AG09319 (cell line): Measurements from ENCODE around the gene UTRN.

Experiments
- DNase-seq: peaks from one replicate; pipeline ENCODE4 v3.0.0-alpha.2; 2010; ENCODE audit warnings: low read depth; ENCODE audit errors: extremely low read depth
- TF ChIP-seq, protein P1 (sequence below): IDR thresholded peaks from 2 replicates; pipeline ENCODE4 v1.5.1; 2011; ENCODE audit warnings: low read depth, mild to moderate bottlenecking, inconsistent platforms, low read length, moderate library complexity

UTRN gene

DNA sequence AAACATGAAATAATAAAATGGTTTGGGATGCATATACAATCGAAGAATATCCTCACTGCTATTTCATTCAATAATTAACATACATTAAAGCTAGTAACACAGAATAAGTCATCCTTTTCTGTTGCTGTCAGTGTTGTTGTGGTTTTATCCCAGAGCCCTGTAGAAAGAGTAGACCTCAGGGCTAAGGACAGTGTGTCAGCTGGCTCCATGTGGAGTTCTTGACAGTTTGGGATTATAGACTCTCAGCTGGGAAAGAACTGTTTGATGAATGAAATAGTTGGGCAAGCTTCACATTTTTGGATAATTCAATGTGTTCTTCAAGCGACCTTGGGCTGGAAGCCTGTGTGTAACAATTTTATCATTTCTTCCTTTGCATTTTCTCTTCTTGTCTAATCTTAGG, 10.1 kb downstream of the UTRN start:
- DNase-seq, result no peak

DNA sequence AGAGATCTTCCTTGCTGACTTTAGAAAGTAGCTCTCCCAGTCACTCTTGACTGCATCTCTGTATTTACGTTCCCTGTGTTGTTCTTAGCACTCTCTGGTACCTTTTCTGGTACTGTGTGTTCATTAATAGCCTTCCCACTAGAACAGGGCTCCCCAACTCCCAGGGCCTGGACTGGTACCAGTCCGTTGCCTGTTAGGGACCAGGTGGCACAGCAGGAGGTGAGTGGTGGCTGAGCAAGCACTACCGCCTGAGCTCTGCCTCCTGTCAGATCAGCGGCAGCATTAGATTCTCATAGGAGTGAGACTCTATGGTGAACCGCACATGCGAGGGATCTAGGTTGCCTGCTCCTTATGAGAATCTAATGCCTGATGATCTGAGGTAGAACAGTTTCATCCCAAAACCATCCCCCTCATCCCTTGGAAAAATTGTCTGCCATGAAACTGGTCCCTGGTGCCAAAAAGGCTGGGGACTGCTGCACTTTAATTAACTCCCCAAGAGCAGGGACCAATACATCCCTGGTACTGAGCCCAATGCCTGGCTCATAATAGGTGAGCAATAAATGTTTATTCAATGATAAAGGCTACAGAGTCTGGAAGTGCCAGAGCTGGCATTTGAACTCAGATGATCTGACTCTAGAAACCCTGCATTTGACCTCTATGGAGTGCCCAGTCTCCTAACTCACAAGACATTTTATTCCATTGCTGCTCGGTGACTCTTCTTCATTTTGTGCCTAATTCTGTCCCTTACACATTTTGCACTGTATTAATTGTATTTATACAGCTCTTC, 11.0 kb downstream of the UTRN start:
- TF ChIP-seq, protein P1, sequence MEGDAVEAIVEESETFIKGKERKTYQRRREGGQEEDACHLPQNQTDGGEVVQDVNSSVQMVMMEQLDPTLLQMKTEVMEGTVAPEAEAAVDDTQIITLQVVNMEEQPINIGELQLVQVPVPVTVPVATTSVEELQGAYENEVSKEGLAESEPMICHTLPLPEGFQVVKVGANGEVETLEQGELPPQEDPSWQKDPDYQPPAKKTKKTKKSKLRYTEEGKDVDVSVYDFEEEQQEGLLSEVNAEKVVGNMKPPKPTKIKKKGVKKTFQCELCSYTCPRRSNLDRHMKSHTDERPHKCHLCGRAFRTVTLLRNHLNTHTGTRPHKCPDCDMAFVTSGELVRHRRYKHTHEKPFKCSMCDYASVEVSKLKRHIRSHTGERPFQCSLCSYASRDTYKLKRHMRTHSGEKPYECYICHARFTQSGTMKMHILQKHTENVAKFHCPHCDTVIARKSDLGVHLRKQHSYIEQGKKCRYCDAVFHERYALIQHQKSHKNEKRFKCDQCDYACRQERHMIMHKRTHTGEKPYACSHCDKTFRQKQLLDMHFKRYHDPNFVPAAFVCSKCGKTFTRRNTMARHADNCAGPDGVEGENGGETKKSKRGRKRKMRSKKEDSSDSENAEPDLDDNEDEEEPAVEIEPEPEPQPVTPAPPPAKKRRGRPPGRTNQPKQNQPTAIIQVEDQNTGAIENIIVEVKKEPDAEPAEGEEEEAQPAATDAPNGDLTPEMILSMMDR, result no peak
- DNase-seq, result no peak

More for the DNA sequence above, 10.1 kb downstream of the UTRN start:
- TF ChIP-seq, protein P1, result no peak

DNA sequence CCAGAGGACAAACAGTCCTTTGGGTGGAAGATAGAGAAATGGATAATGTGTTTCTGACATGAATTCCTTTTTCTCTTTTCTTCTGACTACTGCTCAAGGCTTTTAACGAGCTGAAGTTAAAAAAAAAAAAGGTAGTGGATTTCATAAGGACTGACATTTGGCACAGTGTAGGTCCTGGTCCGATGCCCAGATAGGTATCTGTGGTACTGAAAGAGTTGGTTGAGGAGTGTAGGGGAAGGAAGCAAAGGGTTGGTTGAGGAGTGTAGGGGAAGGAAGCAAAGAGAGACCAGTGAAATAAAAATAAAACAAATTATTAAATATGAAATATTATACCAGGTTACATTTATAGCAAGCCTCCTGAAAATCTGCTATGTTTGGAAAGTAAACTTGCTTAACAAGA, 11.8 kb downstream of the UTRN start:
- TF ChIP-seq, protein P1, result no peak
- DNase-seq, result no peak

DNA sequence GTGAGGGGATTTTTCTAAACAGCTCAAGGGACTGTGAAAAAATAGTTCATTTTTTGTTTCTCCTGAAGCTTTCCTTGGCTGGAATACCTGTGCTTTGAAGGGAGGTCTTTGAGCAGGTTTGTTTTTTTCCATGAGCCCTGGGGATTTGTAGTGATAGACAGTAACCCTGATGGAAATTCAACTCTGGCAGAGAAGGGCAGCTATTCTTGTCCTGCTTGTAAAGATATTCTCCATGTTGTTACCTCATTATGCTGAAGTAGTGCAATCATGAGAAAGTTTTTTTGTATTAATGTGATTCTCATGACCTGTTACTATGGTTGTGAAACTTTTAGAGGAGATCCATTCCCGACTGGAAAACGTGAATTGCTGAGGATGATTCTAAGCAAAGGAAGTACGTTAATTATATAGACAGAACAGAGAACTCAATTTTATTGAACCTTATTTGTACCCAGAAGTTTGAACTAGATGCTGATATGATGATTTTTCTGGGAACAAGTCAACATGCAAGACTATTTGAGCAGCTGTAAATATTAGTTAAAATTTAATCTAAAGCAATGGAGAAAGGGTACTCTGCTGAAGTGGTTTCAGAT, 12.5 kb downstream of the UTRN start:
- DNase-seq, result no peak
- TF ChIP-seq, protein P1, result no peak

DNA sequence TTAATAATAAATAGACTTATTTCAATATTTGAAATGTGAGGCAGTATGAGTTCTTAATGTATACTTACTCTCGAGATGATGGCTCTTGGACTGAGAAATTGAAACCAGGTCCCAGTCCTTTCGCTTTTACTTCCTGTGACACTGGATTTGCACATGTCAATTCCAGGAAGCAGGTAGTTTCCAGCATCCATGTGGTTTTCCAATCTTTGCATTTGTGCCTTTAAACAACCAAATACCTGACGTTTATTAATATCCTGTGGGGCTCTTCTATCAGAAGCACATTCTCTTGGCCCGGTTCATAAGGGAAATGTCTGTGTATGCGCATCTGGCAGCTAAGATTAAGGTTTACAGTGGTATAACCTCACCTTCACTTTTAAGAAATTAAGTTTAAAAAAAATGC, 13.1 kb downstream of the UTRN start:
- DNase-seq, result no peak

DNA sequence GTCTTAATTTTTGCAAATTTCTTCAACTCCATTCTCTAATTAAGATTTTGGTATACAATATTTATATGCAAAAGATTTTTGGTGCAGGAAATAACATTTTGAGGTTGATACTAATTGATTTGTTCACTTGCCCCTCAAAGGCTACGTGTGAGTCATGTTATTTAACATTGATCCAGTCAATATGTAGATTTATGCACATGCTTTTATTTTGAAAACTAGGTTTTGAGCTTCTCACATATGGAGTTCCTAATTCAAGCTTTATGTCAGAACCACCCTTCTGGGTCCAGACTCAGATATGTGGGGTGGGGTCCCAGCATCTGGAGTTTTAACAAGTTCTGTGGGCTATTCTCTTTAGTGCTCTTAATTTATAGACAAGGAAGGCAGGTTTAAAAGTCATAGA, 13.8 kb downstream of the UTRN start:
- no peak for DNase-seq
- TF ChIP-seq, protein P1, result no peak

More for the DNA sequence above, 13.1 kb downstream of the UTRN start:
- TF ChIP-seq, protein P1, result no peak

DNA sequence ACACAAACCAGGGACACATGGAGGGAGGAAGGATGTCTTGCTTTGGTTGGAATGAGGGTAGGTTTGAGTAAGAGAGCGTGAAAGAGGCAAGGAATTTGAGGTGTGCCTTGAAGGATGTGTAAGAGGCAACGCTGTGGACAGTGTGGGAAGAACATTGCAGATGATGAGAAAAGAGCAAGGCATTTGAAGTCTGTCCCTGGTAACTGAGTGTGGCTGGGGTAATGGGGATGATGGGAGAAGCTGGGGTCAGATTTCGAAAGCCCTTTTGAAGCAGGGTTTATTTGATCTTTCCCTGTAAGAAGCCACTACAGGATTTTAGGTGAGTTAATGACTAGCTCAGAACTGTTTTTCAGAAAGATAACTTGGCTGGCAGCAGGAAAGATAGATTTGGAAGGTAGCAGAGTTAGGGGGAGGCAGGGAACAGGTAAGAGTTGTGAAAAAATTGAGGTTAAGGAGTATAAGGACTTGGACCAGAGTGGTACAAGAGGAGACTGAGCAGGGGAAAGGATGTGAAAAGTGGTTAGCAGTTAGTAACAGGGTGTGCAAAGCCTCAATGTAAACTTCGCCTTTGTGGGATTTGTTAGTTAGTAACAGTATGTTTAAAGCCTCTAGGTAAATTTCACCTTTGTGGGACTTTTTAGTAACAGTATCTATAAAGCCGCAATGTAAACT, 17.7 kb downstream of the UTRN start:
- no peak for DNase-seq
- TF ChIP-seq, protein P1, result no peak
